ENCODE data around the gene FOXP1. TPM values are rescaled to one million over a fixed set of nuclear protein-coding genes. Genes with fewer than 3 reads are reported as not detected.
A peak's percentile ranks its signal among the peaks of the same experiment; 100 is the strongest.

FOXP1 gene
- total and polyA plus RNA-seq, 2 donors from 2014 or later, result 6.7 to 87.2 TPM

DNA sequence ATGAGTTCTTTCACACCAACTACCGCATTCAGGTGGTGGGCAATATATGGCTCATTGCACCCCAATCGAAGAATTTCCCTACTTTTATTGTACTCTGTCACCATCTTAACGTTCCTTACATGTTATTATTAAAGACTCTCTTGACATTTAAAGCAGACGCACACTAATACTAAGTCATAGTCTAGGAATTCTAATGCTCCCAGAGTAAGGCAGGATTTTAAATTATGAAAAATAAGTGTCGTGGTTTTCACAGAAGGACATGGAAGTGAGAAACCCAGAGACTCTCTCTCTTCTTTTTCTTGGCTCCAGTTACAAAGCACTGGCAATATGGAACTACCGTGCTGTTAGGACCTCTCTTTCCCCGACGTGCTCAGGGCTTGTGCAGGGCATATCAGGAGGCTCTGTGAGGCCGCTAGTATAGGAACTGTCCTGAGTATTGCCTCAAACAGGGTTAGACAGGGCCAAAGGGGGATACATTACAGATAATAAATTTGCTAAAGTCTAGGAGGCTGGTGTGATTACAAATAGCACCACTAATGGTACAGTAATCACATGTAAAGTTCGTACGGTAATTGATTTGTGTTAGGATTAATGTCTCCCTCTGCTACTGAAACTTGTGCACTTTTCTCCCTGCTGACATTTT is 590.8 kb downstream of the FOXP1 start:
- H3K9ac ChIP-seq (ENCODE audit: low read length in 3 of 3), result no peak overlapping the region
- peaks cover 0 to 1% (median 0%) of the 10 kb centered on the region in 3 donors for H3K36me3 ChIP-seq (ENCODE audit: control insufficient read depth in 2 of 3, insufficient read depth in 3 of 3, low read length in 3 of 3)
- no peak overlapping the region for H3K27ac ChIP-seq (ENCODE audit: low read depth in 2 of 2, low read length in 2 of 2)
- no peak overlapping the region for H3K4me3 ChIP-seq (ENCODE audit: low read length in 3 of 3)
- TF ChIP-seq, protein P1, sequence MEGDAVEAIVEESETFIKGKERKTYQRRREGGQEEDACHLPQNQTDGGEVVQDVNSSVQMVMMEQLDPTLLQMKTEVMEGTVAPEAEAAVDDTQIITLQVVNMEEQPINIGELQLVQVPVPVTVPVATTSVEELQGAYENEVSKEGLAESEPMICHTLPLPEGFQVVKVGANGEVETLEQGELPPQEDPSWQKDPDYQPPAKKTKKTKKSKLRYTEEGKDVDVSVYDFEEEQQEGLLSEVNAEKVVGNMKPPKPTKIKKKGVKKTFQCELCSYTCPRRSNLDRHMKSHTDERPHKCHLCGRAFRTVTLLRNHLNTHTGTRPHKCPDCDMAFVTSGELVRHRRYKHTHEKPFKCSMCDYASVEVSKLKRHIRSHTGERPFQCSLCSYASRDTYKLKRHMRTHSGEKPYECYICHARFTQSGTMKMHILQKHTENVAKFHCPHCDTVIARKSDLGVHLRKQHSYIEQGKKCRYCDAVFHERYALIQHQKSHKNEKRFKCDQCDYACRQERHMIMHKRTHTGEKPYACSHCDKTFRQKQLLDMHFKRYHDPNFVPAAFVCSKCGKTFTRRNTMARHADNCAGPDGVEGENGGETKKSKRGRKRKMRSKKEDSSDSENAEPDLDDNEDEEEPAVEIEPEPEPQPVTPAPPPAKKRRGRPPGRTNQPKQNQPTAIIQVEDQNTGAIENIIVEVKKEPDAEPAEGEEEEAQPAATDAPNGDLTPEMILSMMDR (IDR thresholded peaks at IDR 0.05; ENCODE audit: borderline replicate concordance, extremely low read depth, insufficient read depth), result no peak
- H3K9me3 ChIP-seq (ENCODE audit: control insufficient read depth in 2 of 3, insufficient read depth in 1 of 3, low read length in 3 of 3), result no peaks in the 10 kb centered on the region
- FAIRE-seq, result no peak
- H3K27me3 ChIP-seq (ENCODE audit: control insufficient read depth, insufficient read depth, low read length), result no peaks in the 10 kb centered on the region
- intact Hi-C loops (cut with DNase I), result no loop called here
- no peaks in the 10 kb centered on the region for H3K4me1 ChIP-seq (ENCODE audit: control insufficient read depth in 2 of 3, insufficient read depth in 2 of 3, low read depth in 1 of 3, low read length in 3 of 3)
- DNase-seq, result no peak

DNA sequence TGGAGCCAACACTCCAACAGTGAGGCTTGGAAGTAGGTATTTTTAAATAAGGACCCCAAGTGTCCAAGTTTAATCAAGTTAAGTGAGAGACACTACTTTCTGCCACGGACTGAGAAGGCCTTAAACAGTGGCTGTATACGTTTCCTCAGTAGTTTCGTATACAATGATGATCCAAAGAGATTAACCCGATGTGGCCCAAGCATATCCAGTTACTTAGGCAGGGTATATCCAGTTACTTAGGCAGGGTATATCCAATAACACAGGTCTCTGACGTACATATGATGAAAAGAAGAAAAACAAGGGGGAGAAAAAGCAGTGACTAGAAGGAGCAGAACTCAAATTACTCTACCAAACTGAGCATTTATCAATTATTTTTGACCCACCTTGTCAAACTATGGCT is 591.4 kb downstream of the FOXP1 start:
- intact Hi-C loops (cut with DNase I), result no loop called here
- FAIRE-seq (no peak), DNase-seq (peak in 2 of 5 donors; percentile 29 to 35)
- Histone ChIP-seq H3K4me3 (ENCODE audit: low read length in 3 of 3) (no peak overlapping the region), H3K27me3 (ENCODE audit: control insufficient read depth, insufficient read depth, low read length) (no peaks in the 10 kb centered on the region), H3K9me3 (ENCODE audit: control insufficient read depth in 2 of 3, insufficient read depth in 1 of 3, low read length in 3 of 3) (no peaks in the 10 kb centered on the region), H3K4me1 (ENCODE audit: control insufficient read depth in 2 of 3, insufficient read depth in 2 of 3, low read depth in 1 of 3, low read length in 3 of 3) (no peaks in the 10 kb centered on the region), H3K36me3 (ENCODE audit: control insufficient read depth in 2 of 3, insufficient read depth in 3 of 3, low read length in 3 of 3) (peaks cover 0 to 7% (median 4%) of the 10 kb centered on the region in 3 donors), H3K9ac (ENCODE audit: low read length in 3 of 3) (no peak overlapping the region), H3K27ac (ENCODE audit: low read depth in 2 of 2, low read length in 2 of 2) (no peak overlapping the region)
- TF ChIP-seq, protein P1 (IDR thresholded peaks at IDR 0.05; ENCODE audit: borderline replicate concordance, extremely low read depth, insufficient read depth), result no peak

DNA sequence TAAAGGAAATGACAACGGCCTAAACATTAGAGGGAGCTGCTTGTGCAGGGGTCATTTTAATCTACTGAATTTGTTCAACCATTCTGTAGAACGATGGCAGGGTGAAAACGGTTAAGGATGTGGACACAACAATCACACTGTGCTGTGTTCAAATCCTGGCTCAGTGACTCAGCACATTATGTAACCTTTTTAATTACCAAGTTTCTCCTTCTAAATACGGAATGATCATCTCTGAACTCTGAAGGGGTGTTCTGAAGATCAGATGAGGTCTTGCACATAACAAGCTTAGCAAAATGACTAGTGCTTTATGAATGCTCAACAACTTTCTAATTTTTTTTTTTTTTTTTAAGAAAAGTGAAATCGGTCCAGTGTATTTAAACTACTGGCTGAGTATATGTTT is 592.8 kb downstream of the FOXP1 start:
- Histone ChIP-seq H3K9me3 (ENCODE audit: control insufficient read depth in 2 of 3, insufficient read depth in 1 of 3, low read length in 3 of 3) (no peaks in the 10 kb centered on the region), H3K4me1 (ENCODE audit: control insufficient read depth in 2 of 3, insufficient read depth in 2 of 3, low read depth in 1 of 3, low read length in 3 of 3) (no peaks in the 10 kb centered on the region), H3K27me3 (ENCODE audit: control insufficient read depth, insufficient read depth, low read length) (no peaks in the 10 kb centered on the region), H3K36me3 (ENCODE audit: control insufficient read depth in 2 of 3, insufficient read depth in 3 of 3, low read length in 3 of 3) (peaks cover 0 to 8% (median 8%) of the 10 kb centered on the region in 3 donors), H3K4me3 (ENCODE audit: low read length in 3 of 3) (no peak overlapping the region), H3K27ac (ENCODE audit: low read depth in 2 of 2, low read length in 2 of 2) (no peak overlapping the region), H3K9ac (ENCODE audit: low read length in 3 of 3) (no peak overlapping the region)
- TF ChIP-seq, protein P1 (IDR thresholded peaks at IDR 0.05; ENCODE audit: borderline replicate concordance, extremely low read depth, insufficient read depth), result no peak
- DNase-seq (no peak), FAIRE-seq (no peak)
- intact Hi-C loops (cut with DNase I), result no loop called here

DNA sequence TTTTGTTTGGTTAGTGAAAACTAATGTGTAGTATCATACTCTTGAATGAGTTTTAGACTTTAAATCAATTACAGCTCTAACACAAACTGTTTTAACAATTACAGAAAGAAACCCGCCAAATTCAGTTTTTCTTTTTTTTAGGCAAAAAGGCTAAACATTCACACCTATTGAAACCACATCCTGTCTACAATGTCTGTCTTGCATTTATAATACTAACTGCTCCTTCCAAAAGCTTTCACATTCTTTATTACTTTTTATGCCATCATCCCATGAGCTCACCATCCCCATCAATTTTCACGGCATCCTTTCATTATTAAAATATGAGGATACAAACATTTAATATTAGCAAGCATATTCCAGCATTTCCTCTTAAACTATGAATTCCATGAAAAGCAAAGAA is 593.3 kb downstream of the FOXP1 start:
- TF ChIP-seq, protein P1 (IDR thresholded peaks at IDR 0.05; ENCODE audit: borderline replicate concordance, extremely low read depth, insufficient read depth), result no peak
- H3K9me3 ChIP-seq (ENCODE audit: control insufficient read depth in 2 of 3, insufficient read depth in 1 of 3, low read length in 3 of 3), result no peaks in the 10 kb centered on the region
- DNase-seq, result no peak
- H3K36me3 ChIP-seq (ENCODE audit: control insufficient read depth in 2 of 3, insufficient read depth in 3 of 3, low read length in 3 of 3), result peaks cover 0 to 8% (median 8%) of the 10 kb centered on the region in 3 donors
- no peak overlapping the region for H3K27ac ChIP-seq (ENCODE audit: low read depth in 2 of 2, low read length in 2 of 2)
- H3K4me3 ChIP-seq (ENCODE audit: low read length in 3 of 3), result no peak overlapping the region
- H3K27me3 ChIP-seq (ENCODE audit: control insufficient read depth, insufficient read depth, low read length), result no peaks in the 10 kb centered on the region
- intact Hi-C loops (cut with DNase I), result no loop called here
- no peaks in the 10 kb centered on the region for H3K4me1 ChIP-seq (ENCODE audit: control insufficient read depth in 2 of 3, insufficient read depth in 2 of 3, low read depth in 1 of 3, low read length in 3 of 3)
- H3K9ac ChIP-seq (ENCODE audit: low read length in 3 of 3), result no peak overlapping the region
- no peak for FAIRE-seq
